HG03175 (cell line): ENCODE measurements around the gene NCK2.

Experiments
- ATAC-seq: cut with Tn5 transposase; IDR thresholded peaks from one replicate; pipeline ENCODE4 v1.9.1; 2021; ENCODE audit warnings: mild to moderate bottlenecking, moderate library complexity; ENCODE audit not compliant: unreplicated experiment

NCK2 gene

DNA sequence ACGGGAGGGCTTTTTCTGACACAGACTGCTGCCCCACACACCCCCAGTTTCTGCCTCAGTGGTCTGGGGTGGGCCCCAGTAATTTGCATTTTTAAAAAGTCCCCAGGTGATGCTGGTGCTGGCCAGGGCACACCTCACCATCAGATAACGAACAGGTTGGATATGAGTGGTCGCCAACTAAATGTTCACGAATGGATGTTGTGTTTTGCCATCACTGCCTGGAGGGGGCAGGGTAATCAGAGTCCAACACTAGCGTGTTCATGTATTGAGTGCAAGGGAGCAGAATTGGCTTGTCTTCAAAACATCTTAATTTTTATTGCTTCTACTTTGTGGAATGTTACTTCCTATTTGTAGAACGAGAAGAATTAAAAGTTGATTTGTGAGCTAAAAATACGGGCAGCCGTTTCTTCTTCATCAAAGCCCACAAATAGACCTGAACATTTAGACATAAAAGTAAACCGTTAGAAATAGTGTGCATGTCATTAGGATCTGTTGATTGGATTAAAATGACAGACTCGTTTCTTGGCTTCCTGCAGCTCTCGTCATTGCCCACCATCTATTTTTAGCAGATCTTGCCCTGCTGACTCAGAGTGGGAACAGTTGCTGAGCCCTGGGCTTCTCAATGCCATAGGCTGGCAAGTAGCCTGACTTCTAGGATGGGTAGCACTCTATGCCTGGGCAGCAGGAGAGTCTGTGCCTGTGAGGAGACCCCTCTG is 45.2 kb downstream of the NCK2 start:
- ATAC-seq = peak; percentile 83

DNA sequence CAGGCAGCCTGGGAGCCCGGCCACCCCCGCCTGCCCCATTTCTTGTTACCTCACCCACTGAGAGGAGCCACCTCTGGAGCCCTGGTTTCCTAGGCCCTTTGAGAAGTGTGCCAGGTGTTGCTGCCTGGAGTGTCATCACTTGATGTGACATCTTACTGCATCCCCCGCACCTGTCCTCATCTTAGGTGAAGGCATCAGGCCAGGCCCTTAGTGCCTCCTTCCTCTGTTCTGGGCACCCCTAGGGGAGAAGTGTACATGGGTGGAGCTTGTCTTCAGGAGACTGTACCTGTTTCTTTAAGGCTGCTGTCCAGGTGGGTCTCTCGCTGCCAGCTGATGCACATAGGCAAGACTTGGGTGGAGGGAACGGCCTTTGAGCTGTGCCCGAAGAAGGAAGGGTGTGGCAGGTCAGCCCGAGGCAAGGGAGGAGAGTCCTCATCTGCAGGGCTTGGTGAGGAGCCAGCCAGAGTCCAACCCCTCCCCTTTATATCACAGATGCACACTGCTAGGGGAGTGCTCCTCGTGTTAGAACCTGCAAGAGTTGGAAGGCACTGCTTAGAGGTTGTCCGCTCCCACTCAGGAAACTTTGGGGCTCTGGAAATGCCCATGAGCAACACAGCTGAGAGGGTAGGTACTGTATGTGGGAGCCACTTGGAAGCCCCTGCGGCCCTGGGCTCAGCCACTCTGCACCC is 45.9 kb downstream of the NCK2 start:
- no peak for ATAC-seq

DNA sequence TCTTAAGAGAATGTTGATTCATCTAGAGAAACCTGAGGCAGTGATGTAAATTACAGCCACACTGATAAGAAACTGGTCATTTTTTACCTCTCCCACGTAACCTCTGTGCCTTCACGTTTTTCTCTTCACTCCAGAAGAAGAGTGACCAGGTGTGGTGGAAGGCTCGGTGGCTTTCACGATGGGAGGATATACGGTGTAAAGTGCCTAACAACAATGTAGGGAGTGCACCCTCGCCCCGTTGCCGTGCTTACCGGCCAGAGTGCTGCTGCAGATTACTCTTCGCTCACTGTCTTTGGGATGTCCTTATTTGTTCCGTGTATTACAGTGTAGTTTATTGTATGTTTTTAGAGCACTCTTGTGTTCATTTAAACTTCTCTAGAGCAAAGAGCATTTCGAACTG is 46.5 kb downstream of the NCK2 start:
- no peak for ATAC-seq

DNA sequence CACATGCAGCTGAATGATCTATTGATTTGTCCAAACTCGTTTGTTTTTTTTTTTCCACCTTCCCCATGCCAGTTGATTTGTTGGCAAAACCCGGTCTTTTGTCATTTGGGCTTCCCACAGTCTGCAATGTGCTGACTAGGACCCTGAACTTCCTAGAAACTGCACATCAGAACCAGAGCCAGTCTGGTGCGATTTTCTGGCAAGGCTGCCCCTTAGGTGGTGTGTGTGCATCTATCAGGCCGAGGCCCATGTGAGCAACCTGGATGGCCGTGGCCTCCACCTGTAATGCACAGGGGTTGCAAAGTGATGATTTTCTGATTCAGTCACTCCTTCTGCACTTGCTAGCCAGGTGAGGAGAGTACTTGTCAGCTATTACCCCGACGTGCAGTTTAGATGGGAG is 47.8 kb downstream of the NCK2 start:
- no peak for ATAC-seq

DNA sequence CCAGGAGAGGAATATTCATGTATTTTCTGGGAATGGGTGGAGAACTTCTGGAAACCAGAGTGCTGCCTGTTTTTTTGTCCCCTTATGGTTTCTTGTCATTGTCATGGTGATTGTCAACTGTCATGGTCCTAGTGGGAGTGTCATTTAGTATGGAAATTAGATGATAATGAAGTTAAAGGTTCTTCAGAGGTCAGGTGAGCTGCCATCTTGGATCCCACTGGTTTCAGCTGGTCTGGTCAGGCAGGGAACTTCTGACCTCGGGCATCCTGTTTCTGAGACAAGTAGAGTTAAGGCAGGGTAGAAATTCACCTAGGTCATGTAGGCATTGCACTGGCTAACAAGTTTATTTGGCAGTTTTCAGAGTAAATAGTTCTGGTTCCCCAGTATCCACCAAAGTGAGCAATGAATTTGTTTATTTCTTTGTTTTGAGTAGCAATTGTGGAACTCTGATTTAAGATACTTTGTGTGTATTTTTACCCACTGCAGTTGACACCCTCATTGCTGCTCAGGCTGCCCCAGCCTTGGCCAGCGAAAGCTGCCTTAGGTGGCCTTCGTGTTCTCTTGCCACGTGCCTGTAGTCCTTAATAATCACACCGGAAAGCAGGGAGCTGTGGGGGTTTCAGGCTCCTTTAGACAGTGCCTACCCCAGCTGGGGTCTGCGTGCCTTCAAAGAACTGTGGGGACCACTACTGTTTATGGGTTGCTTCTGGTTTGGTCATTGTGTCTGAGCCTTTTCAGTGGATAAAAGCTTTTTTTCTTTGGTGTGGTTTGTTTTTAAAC is 48.7 kb downstream of the NCK2 start:
- no peak for ATAC-seq

DNA sequence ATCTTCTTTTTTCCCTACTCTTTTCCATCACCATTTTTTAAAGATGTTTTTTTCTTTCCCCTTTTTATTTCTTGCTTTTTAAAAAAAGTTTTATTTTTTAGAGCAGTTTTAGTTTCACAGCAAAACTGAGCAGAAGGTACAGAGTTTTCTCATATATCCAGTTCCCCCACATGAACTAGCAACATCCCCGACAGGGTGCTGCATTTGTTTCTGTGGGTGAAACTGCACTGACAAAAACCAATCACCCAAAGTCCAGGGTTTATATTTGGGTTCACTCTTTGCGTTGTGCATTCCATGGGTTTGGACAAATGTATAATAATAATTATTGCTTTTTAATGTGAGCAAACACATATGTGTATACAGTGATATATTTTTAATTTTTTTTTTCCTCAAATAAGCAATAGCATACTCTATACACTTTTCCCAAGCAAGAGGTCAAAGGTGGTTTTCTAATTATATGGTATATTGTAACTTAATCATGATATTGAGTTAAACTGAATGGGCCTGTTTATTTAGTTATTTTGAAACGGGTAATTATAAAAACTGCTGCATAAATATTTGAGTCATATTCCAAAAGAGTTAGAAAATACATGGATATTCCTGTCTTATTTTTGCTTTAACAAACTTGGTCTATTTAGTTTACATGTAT is 50.3 kb downstream of the NCK2 start:
- no peak for ATAC-seq

DNA sequence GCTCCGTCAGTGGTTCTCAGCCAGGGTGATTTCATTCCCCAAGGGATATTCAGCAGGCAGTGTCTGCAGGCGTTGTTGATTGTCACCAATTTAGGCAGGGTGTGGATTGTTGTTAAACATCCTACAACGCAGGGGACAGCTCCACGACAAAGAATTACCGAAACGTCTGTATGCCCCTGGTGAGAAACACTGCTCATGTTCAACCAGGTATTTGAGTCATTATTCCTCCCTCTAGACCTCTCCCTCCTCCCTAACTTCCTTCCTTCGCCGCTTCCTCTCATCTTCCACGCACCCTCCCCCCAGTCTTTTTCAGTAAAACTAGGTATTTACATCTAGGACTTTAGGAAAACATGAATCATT is 50.8 kb downstream of the NCK2 start:
- no peak for ATAC-seq

DNA sequence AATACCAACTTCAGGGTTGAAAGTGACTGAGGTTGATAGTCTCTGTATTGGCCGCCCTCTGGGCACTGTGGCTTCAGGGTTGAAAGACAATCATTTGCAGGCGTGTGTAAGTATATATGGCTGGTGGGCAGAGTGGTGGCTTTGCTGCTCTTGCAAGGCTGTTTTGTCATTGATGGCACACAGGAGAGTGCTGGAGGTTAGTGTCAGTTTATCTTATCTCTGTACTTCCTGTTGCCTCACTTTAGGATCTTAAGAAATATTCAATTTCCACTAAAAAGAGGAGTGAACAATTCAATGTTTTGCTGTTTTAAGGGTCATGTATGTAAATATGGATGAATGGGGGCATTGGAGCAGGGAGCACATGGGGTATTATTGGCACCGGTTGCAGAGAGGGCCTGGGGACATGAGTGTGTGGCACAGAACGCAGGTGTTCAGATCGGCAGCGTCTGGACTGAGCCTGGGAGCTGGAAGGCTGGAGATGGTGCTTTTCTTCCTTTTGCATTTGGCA is 51.5 kb downstream of the NCK2 start:
- no peak for ATAC-seq

DNA sequence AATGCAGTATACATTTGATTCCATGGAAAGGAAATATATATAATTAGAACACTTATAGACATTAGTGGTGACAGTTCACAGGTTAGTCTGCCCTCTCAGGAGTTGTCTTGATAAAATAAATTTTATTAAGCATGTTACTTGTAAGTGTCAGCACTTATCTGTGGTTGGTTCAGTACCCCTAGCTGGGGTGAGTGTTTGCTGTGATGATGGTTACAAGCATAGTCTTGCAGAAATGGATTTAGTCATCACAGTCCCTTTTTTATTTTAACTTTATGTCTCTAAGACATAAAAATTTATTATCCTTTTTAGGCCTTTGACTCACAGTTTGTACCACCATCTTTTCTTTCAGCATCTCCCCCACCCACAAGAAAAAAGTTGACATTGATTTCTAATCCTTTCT is 52.1 kb downstream of the NCK2 start:
- no peak for ATAC-seq

DNA sequence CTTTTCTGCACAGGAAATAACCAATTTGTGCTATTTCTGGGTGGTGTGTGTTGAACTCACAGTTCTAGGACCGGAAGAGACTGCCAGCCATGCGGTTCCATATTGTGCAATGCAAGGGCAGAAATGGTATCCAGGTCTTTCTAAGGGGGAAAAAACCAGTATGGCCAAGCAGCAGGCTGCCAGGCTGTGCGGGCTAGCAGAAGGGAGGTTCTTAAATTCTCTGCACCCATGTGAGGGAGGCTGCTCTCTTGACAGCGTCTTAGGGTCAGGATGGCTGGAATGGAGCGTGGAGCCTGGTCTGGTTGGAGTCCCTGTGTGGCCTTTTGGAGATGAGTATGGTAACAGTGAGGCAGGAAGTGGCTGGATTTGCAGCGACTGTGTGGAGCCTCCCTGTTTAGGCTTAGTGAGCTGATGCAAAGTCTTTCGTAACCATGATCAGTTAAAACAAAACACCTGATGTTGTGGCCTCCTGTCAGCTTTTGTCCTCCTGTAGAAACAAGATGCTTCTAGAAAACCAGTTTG is 52.6 kb downstream of the NCK2 start:
- peak; percentile 61 for ATAC-seq

DNA sequence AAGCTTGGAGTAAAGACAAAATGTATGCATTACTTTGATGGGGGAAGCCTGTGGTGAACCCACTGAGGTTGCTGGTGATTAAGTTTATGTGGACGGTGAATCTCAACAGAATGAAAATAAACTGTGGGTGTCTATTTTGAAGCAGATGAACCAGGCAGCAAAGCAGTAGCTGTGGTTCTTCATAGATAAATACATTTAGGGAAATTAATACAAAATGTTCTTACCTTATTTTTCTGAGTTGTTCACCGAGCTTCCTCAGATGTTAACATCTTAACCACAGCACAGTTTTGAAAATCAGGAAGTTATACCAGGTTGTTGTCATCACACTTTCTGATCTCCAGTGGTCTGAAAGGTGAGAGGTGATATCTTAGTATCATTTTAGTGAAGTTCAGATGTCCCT is 53.9 kb downstream of the NCK2 start:
- ATAC-seq = peak; percentile 35

DNA sequence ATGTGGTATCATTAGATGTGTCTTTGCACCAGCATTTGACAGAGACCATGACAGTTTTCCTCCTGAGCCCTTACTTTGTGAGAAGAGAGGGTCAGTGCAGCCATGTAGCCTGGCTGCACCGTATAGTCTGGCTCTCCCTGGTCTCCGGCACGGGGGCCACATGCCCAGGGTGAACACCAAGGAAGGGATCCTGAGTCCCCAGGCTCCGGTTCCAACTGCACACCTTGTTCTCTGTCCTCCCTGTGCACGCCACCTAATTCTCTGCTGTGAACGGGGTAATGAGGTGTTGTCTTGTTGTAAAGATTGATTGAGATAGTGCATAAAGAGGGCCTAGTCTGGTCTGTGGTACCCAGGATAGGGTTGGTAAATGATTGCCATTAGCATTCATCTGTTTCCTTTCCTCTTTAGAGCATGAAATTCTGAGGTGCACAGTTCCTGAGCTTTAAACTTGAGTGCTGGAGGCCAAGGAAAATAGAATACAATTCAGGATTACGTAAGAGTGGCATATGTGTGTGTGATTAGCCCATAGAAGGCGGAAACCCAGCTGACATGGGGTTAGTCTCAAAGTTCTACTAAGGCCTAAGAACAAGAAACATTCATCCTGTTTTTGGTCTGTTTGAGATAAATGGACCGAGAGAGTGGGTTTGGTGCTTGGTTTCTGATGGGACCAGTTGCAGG is 55.5 kb downstream of the NCK2 start:
- ATAC-seq = no peak

DNA sequence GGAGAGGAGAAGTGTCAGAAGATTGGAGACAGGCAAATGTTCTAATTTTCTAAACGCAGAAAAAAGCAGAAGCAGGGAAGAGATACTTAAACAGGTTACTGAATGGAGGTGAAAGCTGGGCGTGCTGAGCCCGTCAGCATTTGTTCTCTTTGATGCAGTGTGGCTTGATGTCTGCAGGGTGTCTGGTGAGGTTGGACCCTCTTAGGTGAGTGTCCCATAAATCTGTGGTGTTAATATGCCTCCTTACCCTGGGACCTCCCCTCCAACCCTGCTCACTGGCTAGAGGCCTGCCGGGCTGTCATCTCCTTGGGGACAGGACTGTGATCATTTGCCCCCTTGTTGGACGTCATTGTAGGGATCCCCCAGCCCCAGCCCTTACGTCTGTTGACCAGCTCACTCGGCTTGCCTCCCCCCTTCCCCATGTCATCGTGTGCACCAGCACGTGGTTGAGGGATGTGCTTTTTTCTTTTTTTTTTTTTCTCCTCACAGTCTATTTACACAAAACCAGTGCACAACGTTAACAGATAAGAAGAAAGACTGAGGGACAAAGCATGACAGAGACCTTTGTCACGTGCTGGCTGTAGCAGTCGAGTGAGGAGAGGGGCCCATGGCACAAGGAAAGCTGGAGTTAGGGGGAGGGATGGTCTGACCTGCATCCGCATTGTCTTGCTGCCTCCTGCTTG is 56.4 kb downstream of the NCK2 start:
- no peak for ATAC-seq

DNA sequence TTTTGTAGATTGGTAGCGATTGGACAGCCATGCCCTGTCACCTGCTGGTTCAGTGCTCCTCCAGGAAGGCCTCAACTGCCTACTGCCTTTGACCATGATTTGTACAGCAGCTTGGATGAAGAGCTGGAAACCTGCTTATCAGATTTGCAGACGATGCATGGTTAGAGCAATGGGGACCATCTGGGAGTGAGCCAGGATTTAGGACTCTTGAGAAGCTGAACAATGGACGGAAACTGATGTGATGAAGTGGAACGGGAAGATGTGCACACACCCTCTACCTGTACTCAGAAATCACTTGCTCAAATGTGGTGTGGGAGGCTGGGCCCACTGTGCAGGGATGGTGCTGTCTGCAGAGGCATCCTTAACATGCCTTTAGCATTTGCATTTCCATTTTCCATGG is 57.2 kb downstream of the NCK2 start:
- ATAC-seq = no peak

DNA sequence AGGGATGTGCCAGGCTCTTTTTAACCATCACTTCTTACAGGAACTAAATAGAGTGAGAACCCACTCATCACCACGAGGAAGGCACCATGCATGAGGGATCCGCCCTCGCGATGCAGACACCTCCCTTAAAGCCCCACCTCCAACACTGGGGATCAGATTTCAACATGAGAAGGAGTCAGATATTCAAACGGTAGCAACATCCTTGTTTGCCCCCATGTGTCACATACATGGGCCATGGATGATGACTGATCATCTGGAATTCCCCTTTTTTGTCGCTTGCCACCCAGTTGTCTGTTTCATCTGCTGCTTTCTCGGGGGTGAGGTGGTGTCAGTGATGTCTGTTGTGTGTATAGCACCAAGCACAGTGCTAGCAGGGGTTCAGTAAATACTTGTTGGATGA is 57.9 kb downstream of the NCK2 start:
- ATAC-seq = peak; percentile 51

DNA sequence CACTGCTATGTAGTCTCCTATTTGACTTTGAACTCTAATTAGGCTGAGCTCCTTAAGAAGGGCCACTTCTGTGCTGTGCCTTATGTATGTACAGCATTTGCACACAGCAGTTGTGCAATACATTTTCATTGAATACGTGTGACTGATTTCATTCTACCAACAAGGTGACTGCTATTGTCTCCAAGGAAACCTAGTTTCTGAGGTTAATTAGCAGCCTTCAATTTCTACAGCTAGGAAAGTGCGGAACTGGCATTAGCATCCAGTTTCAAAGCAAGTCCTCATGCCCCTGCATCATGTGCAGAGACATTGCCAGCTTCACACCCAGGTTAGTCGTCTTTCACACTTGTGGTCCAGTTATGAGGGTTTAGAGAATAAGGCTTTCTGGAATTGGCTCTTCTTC is 58.6 kb downstream of the NCK2 start:
- ATAC-seq = no peak

DNA sequence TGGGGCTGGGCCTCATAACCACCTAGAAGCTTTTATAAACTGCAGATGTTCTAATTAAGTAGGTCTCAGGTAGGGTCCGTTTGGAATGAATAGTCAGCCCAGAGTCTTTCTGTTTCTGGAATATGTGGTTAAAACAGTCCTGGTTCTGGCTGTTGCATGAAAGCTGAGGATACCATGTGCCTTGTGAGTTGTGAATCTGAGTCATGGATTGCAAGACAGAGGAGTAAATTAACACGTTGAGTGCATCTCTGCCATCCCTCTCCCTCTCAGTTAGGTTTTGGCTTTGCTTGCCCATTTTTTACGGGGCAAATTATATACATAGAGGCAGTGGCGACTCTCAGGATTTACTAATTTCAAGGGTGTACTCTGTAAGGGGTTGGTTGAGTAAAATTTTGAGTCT is 59.1 kb downstream of the NCK2 start:
- no peak for ATAC-seq

DNA sequence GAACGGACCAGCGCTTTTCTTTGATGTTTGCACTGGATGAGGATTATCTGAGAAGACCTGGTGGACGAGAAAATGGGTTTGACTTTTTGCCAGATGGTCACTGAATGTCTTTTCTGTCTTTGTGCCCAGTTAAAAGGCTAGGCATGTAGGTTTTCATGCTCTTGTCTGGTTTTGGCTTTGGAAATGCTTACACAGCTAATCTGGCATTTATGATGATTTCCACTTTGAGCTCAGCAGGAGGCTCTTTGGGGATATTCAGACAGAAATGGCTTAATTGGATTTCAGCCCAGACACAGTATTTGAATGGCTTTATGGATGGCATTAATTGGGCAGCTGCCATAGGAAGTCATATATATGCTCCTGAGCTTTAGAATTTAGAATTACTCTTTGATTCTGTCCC is 59.6 kb downstream of the NCK2 start:
- no peak for ATAC-seq

DNA sequence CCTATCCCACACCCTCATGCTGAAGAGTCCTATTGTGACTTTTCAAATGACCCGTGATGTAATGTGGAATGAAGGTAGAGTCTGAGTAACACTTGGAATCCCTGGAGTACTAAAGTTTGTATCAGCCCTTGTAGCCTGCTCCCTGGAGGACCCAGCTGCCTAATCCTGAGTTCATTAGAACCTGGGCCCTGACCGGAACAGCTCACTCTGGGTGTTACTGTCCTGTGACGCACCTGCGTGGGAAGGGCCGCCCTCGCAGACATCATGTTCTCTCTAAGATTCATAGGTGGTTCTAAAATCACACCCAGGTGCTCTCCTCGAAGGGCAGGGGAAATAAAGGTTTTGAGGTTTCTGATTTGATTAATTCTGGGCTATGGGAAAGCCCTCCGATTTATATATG is 62.3 kb downstream of the NCK2 start:
- ATAC-seq = no peak
